ENCODE data around the gene LRIG2. TPM values are rescaled to one million over a fixed set of nuclear protein-coding genes. Genes with fewer than 3 reads are reported as not detected.
A peak's percentile ranks its signal among the peaks of the same experiment; 100 is the strongest.

The LRIG2 gene
- total RNA-seq, 1 donor from 2014 or later, result 8.9 TPM

DNA sequence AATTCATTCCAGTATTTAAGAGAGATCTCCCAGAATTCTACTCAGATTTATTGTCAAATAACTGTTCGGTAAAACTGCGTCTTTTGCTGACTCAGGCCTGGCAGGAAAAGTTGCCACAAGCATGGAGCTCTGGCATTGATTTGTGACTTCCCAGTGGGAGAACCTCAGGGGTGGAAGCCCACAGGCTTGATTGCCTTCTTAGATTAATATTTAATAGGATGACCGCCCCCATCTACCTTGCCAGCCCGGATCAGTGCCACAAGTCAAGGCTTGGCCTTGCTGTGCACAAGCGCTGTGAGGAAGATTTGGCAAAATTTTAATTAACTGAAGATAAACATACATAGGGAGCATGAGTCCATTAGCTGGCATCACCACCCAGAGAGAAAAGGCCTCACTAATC is 93.5 kb downstream of the LRIG2 start:
- DNase-seq (ENCODE audit: low read depth in 2 of 2), result no peak

DNA sequence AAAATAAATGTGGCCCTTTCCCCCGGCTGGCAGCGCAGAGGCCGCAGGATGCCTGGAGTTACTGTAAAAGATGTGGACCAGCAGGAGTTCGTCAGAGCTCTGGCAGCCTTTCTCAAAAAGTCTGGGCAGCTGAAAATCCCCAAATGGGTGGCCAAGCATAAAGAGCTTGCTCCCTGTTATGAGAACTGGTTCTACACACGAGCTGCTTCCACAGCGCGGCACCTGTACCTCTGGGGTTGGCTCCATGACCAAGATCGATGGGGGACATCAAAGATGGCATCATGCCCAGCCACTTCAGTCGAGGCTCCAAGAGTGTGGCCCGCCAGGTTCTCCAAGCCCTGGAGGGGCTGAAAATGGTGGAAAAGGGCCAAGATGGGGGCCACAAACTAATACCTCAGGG is 95.9 kb downstream of the LRIG2 start:
- DNase-seq (ENCODE audit: low read depth in 2 of 2), result no peak

DNA sequence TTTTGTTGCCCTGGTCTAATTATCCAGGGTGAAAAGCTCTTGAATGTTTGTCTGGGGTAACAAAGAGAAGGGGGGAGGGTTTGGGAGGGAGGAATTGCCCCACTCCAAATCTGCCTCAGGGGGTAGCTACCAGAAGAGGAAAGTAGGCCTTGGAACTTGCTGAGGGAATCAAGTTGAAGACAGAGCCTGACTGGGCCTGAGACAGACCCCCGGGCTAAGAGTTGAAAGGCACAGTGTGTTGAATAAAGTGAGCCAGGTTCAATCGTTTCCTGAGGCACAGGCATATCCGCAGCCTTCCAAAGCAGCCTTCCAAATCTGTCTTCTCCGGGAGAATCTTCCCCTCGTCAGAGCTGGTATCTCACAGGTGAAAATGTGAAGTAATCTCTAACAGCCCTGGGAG is 96.6 kb downstream of the LRIG2 start:
- DNase-seq (ENCODE audit: low read depth in 2 of 2), result no peak

DNA sequence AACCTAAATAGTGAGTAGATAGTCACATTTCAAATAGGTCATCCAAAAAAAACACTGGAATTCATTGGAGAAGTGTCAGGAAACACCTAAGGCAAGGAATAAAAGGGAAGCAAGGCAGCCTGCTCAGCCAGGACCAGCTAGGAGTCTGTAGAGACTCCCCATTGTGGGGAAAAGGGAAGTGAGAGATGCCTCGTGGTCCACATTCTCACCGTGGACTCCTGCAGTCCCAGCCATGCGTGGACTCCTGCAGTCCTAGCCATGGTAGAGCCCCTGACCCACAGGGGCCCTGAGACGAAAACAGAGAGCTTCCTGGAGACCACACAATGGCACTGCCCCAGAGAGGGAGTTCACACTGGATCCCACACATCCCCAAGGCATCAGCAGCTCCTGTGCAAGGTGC is 97.5 kb downstream of the LRIG2 start:
- no peak for DNase-seq (ENCODE audit: low read depth in 2 of 2)

DNA sequence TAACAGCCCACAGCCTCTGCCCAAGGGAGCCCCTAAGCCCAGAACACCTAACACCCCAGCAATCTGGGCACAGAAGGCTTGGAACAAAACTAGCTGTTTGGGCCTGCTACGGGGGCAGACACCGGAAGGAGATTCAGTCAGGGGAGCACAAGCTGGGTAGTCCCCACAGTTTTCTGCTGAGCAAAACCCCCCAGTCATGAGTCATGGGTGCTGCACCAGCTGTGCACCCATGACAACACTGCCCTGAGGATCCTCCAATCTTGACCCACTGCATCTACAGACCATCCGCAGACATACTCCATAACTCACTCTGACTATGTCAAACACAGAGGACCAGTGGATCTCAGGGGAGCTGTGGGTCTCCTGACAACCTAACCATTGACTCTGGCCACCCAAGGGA is 105.1 kb downstream of the LRIG2 start:
- DNase-seq (ENCODE audit: low read depth in 2 of 2), result no peak

DNA sequence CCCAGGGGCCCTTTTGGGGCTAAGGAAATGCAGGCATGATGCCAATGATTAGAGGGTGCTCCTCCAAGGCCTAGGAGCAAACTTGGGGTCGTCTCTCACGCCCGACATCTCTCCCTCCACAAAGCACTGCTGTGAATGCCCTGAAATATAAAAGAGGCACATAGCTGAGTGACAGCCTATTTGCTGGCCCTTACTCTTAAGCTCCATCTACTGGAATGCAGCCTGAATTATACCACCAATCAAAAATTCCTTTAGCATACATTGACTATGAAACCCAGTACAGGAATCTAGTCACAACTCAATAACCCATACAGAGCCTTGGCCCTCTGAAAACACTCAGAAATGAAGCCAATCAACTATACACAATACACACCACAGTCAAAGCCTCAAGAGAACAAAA is 105.5 kb downstream of the LRIG2 start:
- DNase-seq (ENCODE audit: low read depth in 2 of 2), result peak; percentile 6 to 15

Other genes starting within 250 kb of the LRIG2 start
- gene SLC16A1, start 117.0 kb upstream of the LRIG2 start, total RNA-seq, result 50.8 and 114 TPM in 2 replicates

Measured in lung microvascular endothelial cell (primary cell).